Epithelial cell of umbilical artery (primary cell): ENCODE results near the gene SENP8. TPM values are rescaled to one million over a fixed set of nuclear protein-coding genes. Genes with fewer than 3 reads are reported as not detected.

Source experiments
- total RNA-seq: library from RNA; depleted of rRNA; stranded (reverse); fragments of >200 nt; gene quantifications from 2 replicates; pipeline ENCODE4 v1.2.3, GENCODE V29; 2014

Gene SENP8
- 0.97 and 2.0 TPM in 2 replicates for total RNA-seq

GRCh38 chr15:72118017-72118978 is at the start of gene SENP8, which contains the start of gene MYO9A:
TSS of gene SENP8 (plus strand) at chr15:72118403. CDS start at chr15:72139624, 21,221 bp downstream.
TSS of gene MYO9A (minus strand) at chr15:72118150. CDS start at chr15:72046563, 71,587 bp downstream.

Other genes with a start within 250 kb of the SENP8 start
- 17.9 and 24.2 TPM in 2 replicates for gene MYO9A, start 253 bp upstream of the SENP8 start, total RNA-seq
- 0.30 and 0.32 TPM in 2 replicates for gene GRAMD2A, start 79.4 kb downstream of the SENP8 start, total RNA-seq
- 1,120 and 1,412 TPM in 2 replicates for gene PKM, start 112.8 kb downstream of the SENP8 start, total RNA-seq
- 7.1 and 9.1 TPM in 2 replicates for gene PARP6, start 154.2 kb downstream of the SENP8 start, total RNA-seq
- not detected in 2 replicates for gene CELF6, start 201.8 kb downstream of the SENP8 start, total RNA-seq